GM13976 (cell line): Measurements from ENCODE around the gene AFF2.

Source experiments
- DNase-seq: peaks from one replicate; pipeline ENCODE4 v3.0.0; 2012; ENCODE audit warnings: low spot score
- in situ Hi-C: fragments of 300-500 bp; cut with MboI; formaldehyde crosslinking; loops from one replicate; pipeline ENCODE4 v1.12.0; 2022; ENCODE audit warnings: low sequenced_read_pairs, mixed read lengths, inconsistent platforms; ENCODE audit not compliant: unreplicated experiment
- TF ChIP-seq, protein P1 (sequence below): IDR thresholded peaks from 2 replicates; pipeline ENCODE4 v1.5.1; 2012; ENCODE audit warnings: borderline replicate concordance, mild to moderate bottlenecking; ENCODE audit not compliant: insufficient read depth; ENCODE audit errors: extremely low read depth, missing control alignments, control extremely low read depth

AFF2 gene

DNA sequence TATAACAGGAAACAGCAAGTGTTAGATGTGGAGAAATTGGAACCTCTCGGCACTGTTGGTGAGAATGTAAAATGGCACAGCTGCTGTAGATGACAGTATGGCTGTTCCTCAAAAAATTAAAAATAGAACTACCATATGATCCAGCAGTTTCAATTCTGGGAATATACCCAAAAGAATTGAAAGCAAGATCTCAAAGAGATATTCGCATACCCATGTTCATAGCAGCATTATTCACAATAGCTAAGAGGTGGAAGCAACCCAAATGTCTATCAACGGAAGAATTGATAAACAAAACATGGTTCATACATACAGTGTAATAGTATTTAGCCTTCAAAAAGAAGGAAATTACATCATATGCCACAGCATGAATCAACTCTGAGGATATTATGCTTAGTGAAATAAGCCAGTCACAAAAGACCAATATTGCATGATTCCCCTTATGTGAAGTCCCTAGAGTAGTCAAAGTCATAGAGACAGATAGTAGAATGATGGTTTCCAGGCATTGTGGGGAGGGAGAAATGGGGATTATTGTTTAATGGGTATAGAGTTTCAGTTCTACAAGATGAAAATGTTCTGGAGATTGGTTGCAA, 537.0 kb downstream of the AFF2 start:
- in situ Hi-C loops = no loop called here
- no peak for DNase-seq
- TF ChIP-seq, protein P1, sequence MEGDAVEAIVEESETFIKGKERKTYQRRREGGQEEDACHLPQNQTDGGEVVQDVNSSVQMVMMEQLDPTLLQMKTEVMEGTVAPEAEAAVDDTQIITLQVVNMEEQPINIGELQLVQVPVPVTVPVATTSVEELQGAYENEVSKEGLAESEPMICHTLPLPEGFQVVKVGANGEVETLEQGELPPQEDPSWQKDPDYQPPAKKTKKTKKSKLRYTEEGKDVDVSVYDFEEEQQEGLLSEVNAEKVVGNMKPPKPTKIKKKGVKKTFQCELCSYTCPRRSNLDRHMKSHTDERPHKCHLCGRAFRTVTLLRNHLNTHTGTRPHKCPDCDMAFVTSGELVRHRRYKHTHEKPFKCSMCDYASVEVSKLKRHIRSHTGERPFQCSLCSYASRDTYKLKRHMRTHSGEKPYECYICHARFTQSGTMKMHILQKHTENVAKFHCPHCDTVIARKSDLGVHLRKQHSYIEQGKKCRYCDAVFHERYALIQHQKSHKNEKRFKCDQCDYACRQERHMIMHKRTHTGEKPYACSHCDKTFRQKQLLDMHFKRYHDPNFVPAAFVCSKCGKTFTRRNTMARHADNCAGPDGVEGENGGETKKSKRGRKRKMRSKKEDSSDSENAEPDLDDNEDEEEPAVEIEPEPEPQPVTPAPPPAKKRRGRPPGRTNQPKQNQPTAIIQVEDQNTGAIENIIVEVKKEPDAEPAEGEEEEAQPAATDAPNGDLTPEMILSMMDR = no peak

DNA sequence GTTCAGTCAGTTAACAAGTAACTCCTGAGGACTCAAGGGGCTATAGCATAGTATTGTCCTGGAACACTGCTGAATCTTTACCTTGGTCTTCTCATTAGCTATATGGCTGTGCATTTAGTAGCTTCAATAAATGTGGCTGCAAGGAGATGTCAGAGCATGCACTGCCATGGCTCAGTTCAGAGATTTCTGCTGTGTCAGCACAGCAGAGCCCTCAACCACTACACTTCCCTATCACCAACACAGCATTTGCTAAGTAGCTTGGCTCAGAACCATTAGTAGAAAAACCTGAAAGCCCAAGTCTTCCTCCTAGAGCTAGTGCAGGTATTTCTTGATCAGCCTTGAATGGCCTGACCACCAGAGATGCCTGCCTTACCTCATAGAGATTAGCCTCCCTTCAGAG, 538.6 kb downstream of the AFF2 start:
- DNase-seq = no peak
- in situ Hi-C loops = no loop called here
- TF ChIP-seq, protein P1 = no peak

DNA sequence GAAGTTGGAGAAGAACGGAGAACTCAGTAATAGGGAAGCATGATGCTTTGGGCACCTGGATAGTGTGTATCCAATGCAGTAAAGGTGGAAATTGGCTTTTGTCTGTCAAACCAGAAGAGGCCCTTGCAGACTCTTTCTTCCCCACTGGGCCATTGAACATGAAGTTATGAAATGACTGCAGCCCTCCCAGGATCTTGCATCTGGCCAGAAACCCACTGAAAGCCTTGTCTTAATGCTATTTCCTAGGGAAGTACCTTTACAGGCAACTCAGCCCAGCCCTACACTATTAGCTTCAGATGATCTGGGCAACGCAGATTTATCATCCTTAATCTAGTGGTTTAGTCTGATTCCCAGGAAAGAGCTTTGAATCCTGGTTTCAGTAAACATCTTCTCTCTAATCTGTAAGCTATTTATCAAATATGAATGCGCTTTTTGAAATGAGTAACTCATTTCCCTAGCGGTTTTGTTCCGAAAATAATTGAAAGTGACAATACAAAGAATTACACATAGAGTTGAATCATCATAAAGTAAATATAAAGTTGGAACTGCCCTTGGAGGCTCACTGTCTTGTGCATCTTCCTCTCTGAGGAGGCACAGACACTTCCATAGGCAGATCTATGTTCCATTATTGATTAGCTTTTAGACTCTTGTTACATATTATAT, 540.6 kb downstream of the AFF2 start:
- DNase-seq = no peak
- in situ Hi-C loops = no loop called here
- TF ChIP-seq, protein P1 = no peak

DNA sequence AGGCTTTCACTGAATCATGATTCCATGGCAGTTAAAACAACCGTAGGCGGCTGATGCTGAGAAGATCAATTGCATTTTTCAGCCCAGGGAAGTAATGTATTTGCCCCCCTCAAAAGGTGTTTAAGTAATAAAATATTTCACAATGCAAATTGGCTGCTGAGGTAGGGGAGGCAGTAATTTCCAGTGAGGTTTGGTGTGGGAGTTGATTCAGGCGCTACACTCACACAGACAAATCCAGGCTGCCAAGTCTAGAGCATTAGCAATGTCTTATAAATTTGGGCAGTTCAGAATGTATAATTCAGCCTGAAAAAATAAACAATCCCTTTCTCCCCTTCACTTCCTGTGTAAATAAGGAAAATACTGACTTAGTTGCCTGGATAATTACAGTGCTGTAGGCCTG, 543.0 kb downstream of the AFF2 start:
- no peak for DNase-seq
- TF ChIP-seq, protein P1 = no peak
- in situ Hi-C loops = no loop called here

DNA sequence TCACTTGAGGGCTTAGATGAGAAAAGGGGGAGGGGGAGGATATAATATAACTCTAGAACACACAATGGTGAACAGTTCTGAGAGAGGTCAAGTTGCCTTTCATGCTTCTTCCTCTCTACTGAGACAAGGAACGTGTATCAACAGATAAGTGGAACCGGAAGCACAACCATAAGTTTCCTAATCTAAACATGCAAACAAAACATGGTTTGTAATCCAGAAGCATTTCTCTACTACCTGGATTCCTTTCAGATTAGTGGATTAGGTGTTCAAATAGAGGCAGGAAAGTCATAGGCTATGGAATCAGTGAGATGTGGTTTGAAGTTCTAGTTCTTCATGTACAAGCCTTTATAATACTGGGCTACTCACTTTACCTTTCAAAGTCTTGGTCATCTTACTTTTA, 544.1 kb downstream of the AFF2 start:
- no peak for DNase-seq
- TF ChIP-seq, protein P1 = no peak
- in situ Hi-C loops = no loop called here

DNA sequence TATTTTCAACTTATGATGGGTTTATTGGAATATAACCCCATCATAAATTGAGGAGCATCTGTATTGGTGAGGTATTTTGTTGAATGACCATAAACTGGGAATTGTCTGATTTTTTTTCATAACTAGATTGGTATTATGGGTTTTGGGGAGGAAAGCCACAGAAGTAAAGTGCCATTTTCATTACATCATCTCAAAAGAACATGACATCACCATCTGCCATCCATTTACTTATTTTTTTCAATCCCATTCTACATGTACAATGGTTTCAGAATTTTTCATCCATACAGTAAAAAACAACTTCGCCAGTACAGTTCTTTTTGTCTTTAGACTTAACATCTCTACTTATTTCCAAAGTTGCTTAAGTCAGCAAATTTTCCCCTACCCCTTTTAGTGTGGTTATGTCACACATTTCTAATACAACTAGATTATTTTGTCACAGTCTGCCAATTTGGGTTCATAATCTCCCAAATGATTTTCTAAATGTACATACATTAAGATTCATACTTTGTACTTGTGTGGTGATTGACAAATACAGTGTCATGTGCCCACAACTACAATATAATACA, 545.3 kb downstream of the AFF2 start:
- DNase-seq = no peak
- in situ Hi-C loops = no loop called here
- TF ChIP-seq, protein P1 = no peak
